GM18951 (cell line): ENCODE data around the gene SVOP.

Experiments used
- POLR2A ChIP-seq: IDR thresholded peaks from 4 replicates; pipeline ENCODE4 v1.6.1; 2011; ENCODE audit warnings: mild to moderate bottlenecking; ENCODE audit not compliant: insufficient read length, insufficient read depth; ENCODE audit errors: extremely low read depth
- in situ Hi-C: fragments of 300-500 bp; cut with MboI; formaldehyde crosslinking; loops from one replicate; pipeline ENCODE4 v1.12.0; 2022; ENCODE audit warnings: low sequenced_read_pairs, mixed read lengths, inconsistent platforms; ENCODE audit not compliant: unreplicated experiment

Gene SVOP

DNA sequence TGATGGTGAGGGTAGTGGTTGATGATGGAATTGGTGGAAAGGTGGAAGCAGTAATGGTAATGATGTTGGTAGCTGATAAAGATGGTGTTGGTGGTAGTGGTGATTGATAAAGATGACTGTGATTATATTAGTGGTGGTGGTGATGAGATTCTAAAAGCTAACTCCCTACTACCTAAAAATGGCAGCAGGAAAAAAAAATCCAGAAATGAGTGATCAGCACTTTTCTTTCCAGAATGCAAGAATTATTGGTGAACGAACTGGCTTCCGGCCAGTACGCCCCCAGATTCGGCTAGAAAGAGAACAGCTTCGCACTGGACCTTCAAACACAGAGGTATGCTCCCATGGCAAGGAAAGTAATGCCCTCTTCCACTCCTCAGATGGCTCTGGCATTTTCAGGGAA, 121.7 kb downstream of the SVOP start:
- in situ Hi-C loops: no loop called here
- no peak for TF ChIP-seq POLR2A

DNA sequence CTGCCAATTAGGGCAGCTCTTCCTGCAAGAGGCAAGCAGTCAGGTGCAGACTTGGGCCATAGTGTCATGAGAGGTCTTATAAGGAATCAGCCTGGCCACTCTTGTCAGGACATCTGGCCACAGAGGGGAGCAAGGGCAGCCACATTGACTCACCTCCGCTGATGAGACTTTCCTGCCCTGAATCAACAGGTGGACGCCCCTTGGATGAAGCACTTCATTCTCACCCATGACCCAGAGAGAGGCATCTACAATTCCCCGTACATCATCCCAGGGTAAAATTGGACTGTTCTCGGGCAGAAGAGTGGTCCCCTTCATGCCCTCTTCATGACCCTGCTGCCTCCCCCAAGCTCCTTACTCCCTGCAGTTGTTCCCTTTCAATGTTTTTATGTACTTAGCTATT, 124.1 kb downstream of the SVOP start:
- no peak for TF ChIP-seq POLR2A
- in situ Hi-C loops: no loop called here

DNA sequence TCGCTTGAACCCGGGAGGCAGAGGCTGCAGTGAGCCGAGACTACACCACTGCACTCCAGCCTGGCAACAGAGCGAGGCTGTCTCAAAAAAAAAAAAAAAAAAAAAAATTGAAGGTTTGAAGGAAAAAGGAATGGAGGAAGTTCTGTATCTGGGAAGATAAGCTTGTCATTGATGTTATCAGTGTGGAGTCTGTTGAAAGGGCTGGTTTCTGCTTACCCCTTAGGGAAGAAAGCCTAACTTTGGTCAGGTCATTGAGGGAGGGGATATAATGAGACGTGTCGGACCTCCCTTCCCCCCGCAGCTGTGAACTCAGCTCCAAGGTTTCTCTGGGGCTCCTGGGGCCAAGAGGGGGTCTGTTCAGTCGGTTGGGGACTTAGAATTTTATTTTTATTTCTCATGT, 124.5 kb downstream of the SVOP start:
- no peak for TF ChIP-seq POLR2A
- in situ Hi-C loops: no loop called here

DNA sequence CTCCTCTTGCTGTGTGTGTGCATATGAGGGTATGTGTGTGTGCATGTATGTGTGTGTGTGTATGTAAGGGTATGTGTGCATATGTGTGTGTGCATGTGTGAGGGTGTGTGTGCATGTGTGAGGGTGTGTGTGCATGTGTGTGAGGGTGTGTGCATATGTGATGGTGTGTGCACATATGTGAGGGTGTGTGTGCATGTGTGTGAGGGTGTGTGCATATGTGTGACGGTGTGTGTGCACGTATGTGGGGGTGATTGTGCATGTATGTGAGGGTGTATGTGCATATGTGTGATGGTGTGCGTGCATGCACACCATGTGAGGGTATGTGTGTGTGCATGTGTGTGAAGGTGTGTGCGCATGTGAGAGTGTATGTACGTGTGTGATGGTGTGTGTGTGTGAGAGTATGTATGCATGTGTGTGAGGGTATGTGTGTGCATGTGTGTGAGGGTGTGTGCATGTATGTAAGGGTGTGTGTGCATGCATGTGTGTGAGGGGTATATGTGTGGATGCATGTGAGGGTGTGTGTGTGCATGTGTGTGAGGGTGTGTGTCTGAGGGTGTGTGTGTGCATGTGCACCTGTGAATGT, 125.6 kb downstream of the SVOP start:
- TF ChIP-seq POLR2A: no peak
- in situ Hi-C loops: no loop called here

DNA sequence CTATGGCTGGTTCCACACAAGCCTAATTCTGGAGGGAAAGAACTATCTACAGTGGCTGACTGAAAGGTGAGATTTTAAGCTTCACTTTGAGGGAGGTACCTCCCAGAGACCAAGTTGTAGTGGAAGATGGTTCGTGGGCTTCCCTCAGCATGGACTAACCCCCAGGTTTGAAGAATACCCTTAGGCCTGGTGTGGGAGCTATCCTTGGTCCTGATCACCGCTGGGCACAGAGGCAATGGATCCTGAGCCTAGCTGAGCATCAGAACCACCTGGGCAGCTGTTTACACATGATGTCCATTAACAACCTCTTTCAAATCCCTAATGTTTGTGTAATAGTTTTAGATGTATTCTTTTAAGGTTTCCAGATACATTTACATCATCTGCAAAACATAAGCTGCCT, 130.7 kb downstream of the SVOP start:
- in situ Hi-C loops: no loop called here
- no peak for TF ChIP-seq POLR2A

DNA sequence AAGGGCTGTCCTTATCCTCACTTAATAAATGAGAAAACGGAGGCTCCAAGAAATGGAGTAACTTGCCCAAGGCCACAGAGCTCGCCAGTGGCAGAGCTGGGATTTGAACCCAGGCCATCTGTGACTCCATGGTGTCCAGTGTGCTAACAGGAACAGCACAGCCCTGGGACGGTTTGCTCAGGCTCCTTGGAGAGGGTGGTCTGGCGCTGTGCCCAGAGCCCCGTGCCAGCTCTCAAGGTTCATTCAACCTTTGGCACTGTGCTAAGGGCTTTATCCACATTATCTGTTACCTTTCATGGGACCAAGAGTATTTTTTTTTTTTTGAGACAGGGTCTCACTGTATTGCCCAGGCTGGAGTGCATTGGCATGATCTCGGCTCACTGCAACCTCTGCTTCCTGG, 132.8 kb downstream of the SVOP start:
- TF ChIP-seq POLR2A: no peak
- in situ Hi-C loops: no loop called here

DNA sequence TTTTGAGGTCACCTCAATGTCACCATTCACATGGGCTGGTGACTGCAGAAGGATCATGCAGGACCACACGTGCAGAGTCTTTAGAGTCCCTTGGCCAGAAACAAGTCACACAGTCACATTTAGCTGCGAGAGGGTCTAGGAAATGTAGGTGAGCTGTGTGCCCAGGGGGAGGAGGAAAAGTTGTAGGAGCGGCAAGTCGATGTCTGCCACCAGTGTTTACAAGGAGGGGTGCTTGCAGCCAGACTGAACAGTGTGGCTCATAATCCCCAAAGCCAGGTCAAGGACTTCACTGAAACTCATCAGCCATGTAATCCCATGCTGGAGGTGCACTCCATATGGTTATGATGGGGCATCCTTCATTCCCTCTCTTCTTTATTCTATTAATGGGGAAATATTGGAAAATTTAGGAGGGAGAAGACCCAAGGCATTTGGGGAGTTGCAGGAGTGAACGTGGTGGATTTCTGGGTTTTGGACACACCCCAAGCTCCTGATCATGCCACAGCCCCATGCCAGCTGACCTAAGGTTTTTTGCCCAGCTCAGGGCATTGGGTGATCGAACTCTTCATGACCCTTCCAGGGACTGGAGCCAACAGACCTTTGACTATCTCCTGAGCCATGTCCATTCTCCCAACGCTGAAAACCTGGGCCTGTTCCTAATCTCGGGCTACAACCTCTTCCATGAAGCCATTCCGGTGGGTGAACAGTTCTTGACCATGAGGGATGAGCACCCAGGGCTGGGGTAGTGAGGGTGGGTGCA, 133.8 kb downstream of the SVOP start:
- in situ Hi-C loops: no loop called here
- TF ChIP-seq POLR2A: no peak

DNA sequence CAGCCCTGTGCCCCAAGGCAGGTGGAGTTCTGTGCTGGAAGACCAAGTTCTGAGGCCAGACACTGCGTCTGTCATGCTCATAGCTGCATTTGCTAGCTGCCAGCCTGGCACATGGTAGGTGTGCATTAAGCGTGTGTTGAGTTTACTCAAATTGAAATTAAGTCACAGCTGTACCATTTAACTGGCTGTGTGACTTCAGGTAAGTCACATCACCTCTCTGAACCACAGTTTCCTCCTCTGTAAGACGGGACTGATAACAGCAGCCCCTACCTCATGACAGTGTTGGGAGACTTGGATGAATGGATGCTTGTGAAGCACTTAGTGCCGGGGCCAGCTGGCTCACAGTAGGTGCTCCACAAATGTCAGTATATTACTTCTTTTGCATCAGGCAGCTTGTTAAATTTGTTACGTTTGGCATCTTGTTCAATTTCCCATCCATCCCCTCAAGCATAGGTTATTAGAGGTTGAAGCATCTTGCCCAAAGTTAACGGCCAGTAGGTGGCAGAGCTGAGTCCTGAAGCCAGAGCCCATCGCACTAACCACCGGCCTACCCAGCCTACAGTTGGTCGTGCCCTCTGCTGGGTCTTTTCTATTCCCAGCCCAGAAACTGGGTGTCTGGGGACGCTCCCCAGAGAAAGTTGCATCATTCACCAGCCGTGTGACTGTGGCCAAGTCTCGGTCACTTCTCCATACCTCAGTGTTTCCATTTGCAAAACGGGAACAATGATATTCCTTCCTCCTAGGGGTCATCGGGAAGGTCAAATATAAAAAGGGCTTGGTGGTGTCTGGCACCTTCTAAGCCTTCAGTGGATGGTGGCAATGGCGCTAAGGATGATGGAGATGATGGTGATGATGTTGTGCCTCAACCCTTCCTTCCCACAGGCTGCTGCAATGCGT, 136.5 kb downstream of the SVOP start:
- TF ChIP-seq POLR2A: no peak
- in situ Hi-C loops: no loop called here

DNA sequence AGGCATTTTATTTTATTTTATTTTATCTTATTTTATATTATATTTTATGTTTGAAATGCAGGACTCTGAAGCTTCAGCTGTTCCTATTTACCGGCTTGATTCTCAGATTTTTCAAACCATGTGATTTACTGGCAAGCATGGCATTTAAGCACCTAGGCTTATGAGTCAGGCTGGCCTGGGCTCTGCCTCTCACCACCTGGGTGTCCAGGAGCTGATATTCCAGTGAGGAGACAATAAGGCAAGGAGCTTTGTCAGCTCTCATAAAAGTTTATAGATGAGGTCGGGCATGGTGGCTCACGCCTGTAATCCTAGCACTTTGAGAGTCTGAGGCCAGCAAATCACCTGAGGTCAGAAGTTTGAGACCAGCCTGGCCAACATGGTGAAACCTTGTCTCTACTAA, 138.9 kb downstream of the SVOP start:
- no peak for TF ChIP-seq POLR2A
- in situ Hi-C loops: no loop called here

DNA sequence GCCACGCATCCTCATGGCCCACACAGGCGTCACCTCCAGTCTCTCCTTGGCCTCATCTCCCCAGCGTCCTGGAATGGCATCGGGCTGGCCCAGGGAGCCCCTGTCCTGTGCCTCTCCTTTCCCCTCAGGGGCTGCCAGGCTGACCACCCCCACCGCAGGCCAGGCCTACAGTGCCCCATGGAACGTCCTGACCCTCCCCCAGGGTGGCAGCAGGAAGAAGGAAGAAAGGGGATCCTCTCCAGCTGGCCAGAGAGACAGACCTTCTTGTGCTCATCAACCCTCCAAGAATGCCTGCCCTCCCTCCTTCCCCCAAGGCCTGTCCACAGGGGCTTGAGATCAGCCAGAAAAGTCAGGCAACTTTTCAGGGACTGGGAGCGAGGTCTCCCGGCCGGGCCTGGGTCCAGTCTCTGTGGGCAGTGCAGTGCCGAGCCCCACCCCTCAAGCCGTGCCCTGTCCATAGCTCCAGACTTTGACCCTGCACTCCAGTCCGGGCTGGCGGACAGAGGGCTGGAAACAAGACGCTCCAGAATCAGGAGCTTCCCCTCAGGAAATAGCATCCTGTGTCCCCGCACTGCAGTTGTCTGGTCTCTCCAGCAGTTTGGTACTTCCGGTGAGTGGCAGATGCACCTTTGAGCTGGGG, 141.1 kb downstream of the SVOP start, which contains the start of gene DAO:
TSS of gene DAO (plus strand) at position 478 of the 640 bp plus-strand sequence. CDS start 4,915 bp downstream, outside the sequence.
- no peak for TF ChIP-seq POLR2A
- in situ Hi-C loops: no loop called here

DNA sequence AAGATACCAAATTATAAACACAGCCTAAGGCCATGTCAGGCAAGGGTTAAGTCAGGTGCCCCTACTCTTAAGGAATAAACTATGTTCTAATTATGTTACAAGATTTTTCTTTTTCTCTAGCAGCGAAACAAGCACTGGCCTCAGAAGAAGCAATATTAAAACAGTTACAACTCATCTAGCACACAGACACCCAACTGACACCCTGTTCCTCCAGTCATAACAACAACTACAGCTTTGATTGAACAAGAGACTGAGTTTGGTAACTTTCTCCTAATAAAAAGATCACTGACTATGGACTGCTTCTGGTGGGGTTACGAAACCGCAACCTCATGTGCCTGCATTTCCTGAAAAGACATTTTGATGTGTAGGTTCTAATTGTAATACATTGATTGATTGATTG, 144.3 kb downstream of the SVOP start:
- no peak for TF ChIP-seq POLR2A
- in situ Hi-C loops: no loop called here

DNA sequence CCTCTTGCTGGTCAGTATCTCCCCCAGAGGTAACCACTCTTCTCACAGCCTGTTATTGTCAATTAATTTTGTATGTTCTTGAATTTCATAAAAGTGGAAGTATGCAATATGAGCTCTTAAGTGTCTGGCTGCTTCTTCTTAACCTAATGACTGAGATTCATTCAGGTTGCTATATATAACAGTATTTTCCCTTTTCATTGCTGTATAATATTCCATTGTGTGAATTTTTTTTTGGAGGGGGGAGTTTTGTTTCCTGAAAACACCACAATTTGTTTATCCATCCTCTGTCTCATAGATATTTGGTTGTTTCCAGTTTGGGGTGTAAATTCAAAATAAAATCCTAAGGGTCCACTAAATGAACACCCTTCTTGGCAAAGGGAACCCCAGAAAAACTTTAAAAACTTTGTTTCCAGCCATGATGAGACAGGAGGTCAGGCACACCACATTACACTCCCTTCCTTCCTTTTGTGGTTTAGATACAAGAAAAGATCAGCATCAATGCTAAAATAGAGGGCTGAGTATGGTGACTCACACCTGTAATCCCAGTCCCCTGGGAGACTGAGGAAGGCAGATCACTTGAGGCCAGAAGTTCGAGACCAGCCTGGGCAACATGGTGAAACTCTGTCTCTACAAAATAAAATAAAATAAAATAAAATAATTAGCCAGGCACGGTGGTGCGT, 145.0 kb downstream of the SVOP start:
- in situ Hi-C loops: no loop called here
- TF ChIP-seq POLR2A: no peak
